HG02870 (cell line): ENCODE measurements around the gene OLFML2A.

ENCODE experiments used
- ATAC-seq: cut with Tn5 transposase; IDR thresholded peaks from one replicate; pipeline ENCODE4 v1.9.1; 2021; ENCODE audit warnings: mild to moderate bottlenecking, moderate library complexity; ENCODE audit not compliant: unreplicated experiment

Gene OLFML2A

GRCh38 chr9:124774129-124774978, 2.6 kb upstream of the OLFML2A start:
- ATAC-seq = peak; percentile 31

GRCh38 chr9:124776618-124776953, 347 bp upstream of the OLFML2A start:
- ATAC-seq = no peak

- no peak for ATAC-seq
Measured at GRCh38 chr9:124778575-124779367, 1.8 kb downstream of the OLFML2A start.

- no peak for ATAC-seq
Measured at GRCh38 chr9:124779368-124780059, 2.6 kb downstream of the OLFML2A start.

- no peak for ATAC-seq
Measured at GRCh38 chr9:124780060-124780756, 3.3 kb downstream of the OLFML2A start.

- ATAC-seq = no peak
Measured at GRCh38 chr9:124780757-124781151, 3.8 kb downstream of the OLFML2A start.

- no peak for ATAC-seq
Measured at GRCh38 chr9:124781967-124782660, 5.2 kb downstream of the OLFML2A start.

- ATAC-seq = no peak
Measured at GRCh38 chr9:124782661-124783574, 6.0 kb downstream of the OLFML2A start.

- ATAC-seq = no peak
Measured at GRCh38 chr9:124783830-124784229, 6.9 kb downstream of the OLFML2A start.

- no peak for ATAC-seq
Measured at GRCh38 chr9:124784509-124784908, 7.6 kb downstream of the OLFML2A start.

- no peak for ATAC-seq
Measured at GRCh38 chr9:124786881-124787573, 10.1 kb downstream of the OLFML2A start.

- ATAC-seq = no peak
Measured at GRCh38 chr9:124788542-124789217, 11.7 kb downstream of the OLFML2A start.

GRCh38 chr9:124789531-124789930, 12.6 kb downstream of the OLFML2A start:
- no peak for ATAC-seq

- no peak for ATAC-seq
Measured at GRCh38 chr9:124790301-124790700, 13.4 kb downstream of the OLFML2A start.

GRCh38 chr9:124790801-124791505, 14.0 kb downstream of the OLFML2A start:
- no peak for ATAC-seq

- ATAC-seq = no peak
Measured at GRCh38 chr9:124792257-124793014, 15.5 kb downstream of the OLFML2A start.

GRCh38 chr9:124793015-124793541, 16.1 kb downstream of the OLFML2A start:
- ATAC-seq = no peak
